GM21423 (cell line): Measurements from ENCODE around the gene CFAP410.
"Not testable (repeated sequence)": the region's sequence is repeated elsewhere in the genome, so short reads cannot be mapped to it uniquely, and the experiment has no call there.

Source experiments
- ATAC-seq: cut with Tn5 transposase; IDR thresholded peaks from one replicate; pipeline ENCODE4 v1.9.1; 2021; ENCODE audit warnings: mild to moderate bottlenecking, moderate library complexity; ENCODE audit not compliant: unreplicated experiment

Gene CFAP410

DNA sequence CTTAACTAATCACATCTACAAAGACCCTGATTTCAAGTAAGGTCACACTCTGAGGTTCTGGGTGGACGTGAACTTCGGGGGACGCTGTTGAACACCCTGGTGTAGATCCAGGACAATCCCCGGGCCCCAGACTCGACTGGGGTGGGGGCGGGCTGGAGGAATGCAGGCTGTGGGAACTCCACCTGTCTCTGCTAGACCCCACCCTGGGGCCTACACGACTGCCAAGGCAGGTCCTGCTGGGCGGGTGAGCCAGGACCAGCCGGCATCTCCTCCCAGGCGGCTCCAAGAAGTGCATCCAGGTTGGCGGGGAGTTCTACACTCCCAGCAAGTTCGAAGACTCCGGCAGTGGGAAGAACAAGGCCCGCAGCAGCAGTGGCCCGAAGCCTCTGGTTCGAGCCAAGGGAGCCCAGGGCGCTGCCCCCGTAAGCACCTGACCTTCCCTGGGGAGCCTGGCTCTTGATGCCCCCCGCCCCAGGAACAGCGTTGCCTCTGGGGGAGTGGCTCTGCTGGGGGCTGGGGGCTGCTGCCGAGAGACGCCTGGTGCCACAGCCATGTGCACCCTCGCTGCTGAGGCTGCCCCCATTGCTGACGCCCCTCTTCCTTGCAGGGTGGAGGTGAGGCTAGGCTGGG, 49.7 kb downstream of the CFAP410 start:
- ATAC-seq = no peak

DNA sequence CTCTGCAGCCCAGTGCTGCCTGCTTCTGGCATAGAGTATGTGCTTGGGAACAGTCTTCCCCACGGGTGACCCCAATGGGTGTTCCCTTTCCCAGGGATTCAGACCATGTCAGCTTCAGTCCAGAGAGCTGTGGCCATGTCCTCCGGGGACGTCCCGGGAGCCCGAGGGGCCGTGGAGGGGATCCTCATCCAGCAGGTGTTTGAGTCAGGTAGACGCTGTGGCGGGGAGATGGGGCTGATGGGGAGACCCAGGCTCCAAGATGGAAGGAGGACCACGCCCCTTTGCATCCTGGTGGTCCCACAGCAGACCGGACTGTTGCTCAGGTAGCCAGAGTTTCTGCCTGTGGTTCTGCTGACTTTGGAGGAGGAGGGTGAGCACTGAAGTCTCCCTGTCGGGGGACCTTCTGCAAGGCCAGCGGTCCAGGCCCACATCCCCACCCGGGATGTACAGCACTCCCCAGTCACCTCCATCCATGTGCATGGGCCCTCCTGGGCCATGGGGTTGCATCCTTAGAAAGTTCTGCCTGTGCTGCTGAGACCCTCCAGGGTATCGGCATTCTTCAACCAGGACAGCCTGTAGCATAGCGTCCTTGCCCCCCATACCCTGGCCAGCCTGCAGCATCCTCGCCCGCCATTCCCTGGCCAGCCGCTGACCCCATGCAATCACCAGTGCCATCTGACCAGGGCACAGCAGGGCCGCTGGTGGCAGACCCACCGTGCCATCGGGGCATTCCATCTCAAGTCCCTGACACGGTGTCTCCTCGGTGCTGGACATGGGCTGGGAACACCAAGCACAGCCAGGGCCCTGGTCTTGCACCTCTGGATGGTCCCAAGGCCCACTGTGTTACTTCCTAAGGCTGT, 50.7 kb downstream of the CFAP410 start:
- no peak for ATAC-seq

DNA sequence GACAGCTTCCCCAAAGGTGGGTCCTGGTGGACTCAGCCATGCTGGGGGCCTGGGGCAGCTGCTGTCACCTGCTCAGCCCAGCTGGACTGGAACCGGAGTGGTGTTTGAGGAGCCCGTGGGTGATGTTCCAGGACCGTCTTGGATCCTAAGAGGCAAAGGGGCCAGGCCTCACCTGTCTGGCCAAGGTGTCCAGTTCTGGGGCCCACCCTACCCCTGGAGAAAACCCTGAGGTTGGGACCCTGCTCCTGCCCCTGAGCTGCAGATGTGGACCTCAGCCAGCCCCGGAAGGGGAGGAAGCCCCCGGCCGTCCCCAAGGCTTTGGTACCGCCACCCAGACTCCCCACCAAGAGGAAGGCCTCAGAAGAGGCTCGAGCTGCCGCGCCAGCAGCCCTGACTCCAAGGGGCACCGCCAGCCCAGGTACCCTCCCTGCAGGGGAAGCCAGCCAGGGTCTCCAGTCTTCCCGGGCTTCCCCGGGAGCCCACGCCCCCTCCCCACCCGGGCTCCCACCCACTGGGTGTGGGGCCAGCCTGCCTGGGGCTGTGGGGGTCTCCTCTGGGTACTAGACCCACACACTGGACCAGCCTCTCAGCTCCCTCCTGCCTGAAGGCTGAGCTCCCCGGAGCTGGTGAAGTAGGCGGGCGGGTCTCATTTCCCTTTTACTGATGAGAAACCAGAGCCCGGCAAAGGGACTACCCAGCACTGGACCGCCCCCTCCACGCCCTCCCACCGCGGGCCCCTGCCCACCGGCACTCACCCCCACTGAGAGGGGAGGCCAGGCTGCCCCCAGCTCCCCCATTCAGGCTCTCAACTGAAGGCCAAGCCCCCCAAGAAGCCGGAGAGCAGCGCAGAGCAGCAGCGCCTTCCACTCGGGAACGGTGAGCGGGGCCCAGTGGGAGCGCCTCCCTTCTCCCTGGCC, 52.2 kb downstream of the CFAP410 start:
- ATAC-seq = no peak

DNA sequence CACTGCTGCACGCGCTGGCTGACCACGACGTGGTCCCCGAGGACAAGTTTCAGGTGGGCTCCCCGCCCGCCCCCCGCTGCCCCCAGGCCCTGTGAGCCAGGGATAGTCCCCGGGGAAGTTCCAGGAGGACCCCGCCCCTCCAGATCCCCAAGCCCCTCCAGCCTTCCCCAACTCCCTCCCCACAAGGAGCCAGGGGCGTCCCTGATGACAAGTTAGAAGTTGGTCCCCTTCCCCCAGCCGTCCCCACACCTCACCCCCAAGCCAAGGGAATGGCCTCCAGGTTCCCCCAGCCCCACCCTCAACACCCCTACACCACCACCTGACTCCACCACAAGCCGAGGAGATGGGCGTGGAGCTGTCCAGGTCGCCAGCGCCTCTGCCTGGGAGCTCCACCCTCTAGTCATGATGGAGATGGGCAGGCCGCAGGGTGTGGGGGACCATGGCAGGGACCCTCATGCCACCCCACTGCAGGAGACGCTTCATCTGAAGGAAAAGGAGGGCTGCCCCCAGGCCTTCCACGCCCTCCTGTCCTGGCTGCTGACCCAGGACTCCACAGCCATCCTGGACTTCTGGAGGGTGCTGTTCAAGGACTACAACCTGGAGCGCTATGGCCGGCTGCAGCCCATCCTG, 53.0 kb downstream of the CFAP410 start:
- no peak for ATAC-seq

DNA sequence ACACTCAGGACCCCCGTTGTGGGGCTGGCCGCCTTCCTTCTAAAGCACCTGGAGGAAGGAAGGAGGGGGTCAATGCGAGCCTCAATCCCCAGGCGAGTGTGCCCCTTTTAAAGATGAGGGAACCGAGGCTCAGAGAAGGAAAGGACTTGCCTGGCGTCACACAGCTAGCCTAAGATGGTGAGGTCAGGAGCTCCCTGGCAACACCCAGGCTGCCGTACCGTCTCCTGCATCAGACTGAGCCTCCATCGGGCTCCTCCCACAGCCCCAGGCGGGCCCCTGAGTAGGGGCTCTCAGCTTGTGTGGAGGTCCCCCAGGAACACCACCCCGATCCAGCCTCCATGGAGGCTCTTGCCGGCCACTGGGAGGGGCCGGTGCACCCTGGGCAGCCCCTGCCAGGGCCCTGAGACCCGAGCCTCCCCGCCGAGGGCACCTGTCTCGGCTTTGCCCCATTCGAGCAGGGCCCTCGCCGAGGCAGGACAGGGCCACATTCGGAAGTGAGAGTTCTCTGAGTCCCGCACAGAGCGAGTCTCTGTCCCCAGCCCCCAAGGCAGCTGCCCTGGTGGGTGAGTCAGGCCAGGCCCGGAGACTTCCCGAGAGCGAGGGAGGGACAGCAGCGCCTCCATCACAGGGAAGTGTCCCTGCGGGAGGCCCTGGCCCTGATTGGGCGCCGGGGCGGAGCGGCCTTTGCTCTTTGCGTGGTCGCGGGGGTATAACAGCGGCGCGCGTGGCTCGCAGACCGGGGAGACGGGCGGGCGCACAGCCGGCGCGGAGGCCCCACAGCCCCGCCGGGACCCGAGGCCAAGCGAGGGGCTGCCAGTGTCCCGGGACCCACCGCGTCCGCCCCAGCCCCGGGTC, 53.8 kb downstream of the CFAP410 start, which contains the start of gene AIRE:
AIRE (plus strand) TSS at position 739 of the 855 bp plus-strand sequence. CDS start 131 bp downstream, outside the sequence.
- ATAC-seq = no peak

DNA sequence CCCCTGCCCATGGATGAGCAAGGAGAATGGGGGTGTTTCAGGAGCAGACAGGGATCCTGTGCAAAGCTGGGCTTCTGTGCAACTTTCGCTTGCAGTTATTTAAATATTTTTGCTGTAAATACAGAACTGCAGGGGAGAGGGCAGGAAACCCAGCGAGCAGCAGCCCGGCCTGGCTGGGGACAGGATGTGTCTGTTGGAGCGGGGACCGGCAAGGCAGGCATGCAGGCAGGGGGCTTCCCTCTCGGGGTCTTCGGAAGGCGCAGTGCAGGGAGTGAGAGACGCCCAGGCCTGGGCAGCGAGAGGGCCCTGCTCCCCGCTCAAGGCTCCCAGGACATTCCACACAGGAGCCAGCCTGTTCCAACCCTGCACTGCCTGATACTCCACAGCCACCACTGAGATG, 55.2 kb downstream of the CFAP410 start:
- no peak for ATAC-seq

DNA sequence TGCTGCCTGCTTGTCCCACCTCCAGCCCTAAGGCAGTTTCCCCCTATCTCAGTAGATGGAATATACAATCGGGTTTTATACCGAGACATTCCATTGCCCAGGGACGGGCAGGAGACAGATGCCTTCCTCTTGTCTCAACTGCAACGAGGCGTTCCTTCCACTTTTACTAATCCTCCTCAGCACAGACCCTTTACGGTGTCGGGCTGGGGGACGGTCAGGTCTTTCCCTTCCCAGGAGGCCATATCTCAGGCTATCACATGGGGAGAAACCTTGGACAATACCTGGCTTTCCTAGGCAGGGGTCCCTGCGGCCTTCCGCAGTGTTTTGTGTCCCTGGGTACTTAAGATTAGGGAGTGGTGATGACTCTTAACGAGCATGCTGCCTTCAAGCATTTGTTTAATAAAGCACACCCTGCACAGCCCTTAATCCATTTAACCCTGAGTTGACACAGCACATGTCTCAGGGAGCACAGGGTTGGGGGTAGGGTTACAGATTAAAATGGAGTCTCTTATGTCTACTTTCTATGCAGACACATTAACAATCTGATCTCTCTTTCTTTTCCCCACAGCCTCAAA, 55.9 kb downstream of the CFAP410 start:
- ATAC-seq = not testable (repeated sequence)

DNA sequence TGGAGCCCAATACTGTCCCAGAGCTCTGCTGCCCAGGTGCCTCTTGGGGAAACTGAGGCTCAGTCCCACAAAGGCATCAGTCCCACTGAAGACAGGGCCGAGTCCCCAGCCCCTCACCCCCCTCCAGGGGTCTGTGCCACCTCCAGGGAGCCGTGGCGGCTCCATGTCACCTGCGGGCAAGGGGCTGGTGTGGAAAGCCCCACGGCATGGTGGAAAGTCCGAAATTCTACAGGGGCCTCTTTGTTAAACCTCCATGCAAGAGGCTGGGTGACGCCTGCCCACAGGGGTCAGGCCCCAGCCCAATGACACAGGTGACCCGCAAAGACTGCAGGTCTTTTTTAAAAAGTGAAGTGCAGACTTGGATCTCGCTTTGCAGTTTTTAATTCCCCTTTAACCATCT, 56.8 kb downstream of the CFAP410 start:
- ATAC-seq = no peak

DNA sequence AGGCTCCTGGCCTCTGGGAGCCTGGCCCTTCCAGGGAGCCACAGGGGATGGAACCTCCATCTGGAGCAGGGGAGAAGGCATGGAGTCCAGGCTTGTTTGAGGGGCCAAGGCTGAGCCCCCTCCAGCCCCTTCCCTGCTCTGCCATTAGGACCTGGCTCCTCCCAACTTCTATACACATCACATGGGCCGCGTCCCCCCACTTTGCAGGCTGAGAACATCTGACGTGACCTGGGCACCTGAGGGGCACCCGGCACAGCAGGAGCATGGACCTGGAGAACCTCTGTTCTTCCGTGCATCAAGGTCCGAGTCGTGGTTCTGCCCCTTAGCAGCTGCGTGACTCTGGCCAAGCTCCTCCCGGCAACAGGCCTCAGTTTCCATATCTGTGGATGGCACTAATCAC, 57.4 kb downstream of the CFAP410 start:
- no peak for ATAC-seq

DNA sequence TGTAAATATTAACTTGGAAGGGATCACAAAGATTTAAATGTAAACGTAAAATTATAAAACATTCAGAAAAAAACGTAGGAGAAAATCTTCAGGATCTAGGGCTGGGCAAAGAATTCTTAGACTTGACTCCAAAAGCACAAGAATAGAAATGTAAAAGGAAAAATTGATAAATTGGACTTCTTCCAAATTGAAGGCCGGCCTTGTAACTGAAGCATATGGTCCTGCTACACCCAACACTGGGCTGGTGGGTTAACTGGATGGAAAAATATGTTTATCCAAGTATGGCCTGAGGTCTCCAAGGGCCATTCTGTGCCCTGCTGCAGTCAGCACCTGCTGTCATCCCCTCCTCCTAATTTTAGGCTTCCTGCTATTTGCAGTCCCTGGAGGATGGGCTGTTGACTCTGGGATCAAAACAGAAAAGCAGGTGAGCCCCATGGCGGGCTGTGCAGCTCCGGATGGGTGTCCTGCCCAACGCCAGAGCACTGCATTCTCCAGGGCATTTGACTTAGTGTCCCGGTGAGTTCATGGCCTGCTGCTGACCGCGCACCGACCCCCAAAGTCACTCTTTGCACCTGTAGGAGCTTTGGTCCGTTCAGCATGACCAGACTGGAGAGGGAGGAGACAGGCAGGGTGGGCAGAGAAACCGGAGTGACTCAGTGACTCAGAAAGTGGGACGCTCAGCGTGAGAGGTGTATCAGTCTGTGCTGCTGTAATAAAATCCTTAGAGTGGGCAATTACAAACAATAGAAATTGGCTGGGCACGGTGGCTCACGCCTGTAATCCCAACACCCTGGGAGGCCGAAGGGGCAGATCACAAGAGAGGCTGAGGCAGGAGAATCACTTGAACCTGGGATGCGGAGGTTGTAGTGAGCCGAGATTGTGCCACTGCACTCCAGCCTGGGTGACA, 59.6 kb downstream of the CFAP410 start:
- ATAC-seq = no peak
